ENCODE results near the gene PLA2G4A.

The PLA2G4A gene

GRCh38 chr1:186834399-186834958 is 5.7 kb downstream of the PLA2G4A start:
- no peak for DNase-seq

- DNase-seq: no peak
Observed at GRCh38 chr1:186835448-186835847, 6.7 kb downstream of the PLA2G4A start.

- DNase-seq: no peak
Observed at GRCh38 chr1:186837806-186838205, 9.1 kb downstream of the PLA2G4A start.

DNA sequence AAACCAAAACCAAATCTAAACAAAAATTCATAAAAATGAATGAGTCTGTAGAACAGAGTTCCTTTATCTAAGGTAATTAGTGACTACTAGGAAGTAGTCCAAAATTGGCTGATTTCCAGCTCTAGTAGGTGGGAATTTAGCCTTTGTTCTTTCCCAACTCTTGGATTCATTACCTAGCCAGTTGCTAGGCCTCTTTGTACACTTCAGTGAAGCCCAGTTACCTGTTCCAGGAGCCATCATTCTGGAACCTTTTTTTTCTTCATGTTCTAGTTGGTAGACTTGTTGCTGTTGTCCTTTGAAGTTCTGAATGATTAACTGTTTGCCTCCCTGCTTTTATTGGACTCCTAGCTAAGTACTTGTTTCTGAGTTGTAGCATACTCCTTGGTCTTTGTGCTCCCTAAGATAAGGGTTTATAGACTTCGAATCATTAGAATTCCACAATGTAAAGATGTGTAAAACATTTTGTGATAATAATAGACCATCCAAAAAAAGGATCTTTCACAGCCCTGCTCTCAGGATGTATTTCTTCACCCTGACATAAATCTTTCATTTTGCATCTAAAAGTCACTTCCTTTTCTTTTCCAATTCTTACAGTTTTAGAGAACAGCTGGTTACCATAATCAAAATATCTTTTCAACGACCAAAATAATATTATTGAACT is 9.8 kb downstream of the PLA2G4A start:
- no peak for DNase-seq

- no peak for DNase-seq
Observed at GRCh38 chr1:186839041-186839400, 10.3 kb downstream of the PLA2G4A start.

GRCh38 chr1:186841599-186841998 is 12.8 kb downstream of the PLA2G4A start:
- DNase-seq: no peak

- DNase-seq: no peak
Observed at GRCh38 chr1:186842547-186842946, 13.8 kb downstream of the PLA2G4A start.

DNA sequence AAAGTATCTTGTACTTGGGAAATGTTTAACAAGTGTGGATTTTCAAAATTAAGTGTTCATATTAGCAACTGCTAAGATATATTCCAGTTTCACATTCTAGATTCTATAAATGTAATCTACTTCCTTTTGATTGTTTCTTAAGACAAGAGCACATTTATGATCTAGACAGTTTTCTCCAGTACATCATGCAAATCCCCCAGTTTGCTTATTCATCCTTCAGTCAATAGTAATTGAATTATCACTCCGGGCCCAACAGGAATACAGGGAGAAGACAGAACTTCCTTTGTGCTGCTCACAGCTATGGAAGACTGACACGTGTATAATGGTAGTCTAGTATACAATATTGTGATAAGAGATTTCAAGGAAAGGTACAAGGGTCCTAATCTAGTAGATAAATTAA is 14.5 kb downstream of the PLA2G4A start:
- no peak for DNase-seq

DNA sequence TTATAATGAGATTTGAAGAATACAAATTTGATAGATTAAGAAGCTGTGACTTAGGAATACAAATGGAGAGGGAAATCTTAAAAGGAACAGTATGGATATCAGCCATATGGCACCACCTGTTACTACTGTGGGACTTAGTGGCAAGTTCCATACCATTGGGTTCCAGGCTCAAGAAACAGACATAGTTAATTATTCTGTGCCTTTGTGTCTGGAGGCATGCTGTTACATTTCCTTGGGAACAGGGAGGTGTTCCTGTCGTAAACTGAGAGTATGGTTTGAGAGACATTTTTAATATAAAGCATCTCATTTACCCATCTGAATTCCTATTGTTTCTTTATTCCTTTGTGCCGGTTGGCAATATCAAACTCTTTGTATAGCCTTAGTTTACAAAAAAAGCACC is 15.2 kb downstream of the PLA2G4A start:
- no peak for DNase-seq

DNA sequence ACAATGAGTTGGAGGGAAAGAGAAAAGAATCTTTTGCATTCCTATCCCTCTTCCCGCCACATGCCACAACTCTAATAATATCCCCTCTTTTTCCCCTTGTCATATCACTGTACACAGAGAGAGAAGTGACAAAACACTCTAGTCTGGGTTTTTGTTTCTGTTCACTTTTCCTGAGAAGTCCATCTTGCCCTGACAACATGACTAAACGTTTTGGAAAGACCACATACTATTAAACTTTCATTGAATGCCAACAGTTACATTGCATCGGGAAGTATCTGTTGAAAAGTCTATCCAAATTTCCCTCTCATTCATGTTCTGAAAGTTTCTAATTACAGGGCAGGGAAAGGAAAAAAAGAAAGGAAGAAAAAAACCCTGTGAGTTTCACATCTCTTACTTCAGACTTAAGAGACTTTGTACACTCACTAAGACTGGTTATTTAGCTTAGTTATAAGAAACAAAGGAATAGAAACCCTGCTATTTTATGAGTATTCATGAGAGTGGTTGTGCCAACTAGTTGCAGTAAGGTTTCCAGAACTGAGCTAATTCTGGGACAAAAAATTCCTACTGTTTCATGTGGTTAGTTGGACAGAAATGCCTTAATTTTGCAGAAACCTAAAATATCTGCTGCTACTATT is 16.9 kb downstream of the PLA2G4A start:
- DNase-seq: peak; percentile 8

DNA sequence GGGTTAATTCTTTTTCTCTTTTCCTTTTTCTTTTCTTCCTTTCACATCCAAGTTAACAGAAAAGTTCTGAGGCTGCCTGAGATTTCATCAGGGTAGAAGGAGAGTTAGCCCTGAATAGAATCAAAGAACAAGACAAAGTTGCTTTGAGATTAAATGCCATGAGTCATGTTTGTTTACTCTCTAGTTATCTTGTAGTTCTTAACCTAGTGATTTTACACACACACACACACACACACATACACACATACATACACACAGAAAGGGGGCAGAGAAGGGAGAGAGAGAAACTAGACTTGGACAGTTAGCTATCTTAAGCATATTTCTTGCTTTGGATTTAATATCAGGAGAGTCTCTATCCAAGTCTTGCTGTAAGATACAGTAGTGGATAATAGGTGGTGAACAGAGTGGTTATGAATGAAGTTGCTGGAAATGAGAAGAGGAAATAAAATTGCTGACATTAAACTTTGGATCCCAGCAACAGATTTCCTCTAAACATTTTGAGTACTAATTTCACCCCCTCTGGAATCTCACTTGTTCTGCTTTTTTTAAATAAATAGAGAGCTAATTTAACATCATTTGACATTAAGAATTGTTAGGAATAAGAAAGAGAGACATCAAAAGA is 19.9 kb downstream of the PLA2G4A start:
- DNase-seq: no peak

DNA sequence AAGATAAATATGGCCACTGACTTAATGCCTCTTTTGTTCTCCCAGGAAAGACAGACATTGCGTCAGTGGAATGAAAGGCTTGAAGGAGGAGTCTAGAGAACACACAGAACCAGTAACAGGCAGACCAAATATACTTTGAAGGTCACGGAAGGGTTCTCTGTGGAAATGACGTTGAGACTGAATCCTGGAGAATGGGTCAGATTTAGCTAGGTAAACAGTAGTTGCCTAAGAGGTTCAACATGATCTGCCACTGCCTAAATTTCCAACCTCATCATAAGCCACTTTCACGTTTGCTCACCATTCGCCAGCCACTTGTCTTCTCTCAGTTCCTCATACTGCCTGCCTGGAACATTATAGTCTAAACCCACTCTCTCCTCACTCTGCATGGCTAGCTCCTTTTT is 20.5 kb downstream of the PLA2G4A start:
- no peak for DNase-seq

- DNase-seq: no peak
Observed at GRCh38 chr1:186849826-186850225, 21.1 kb downstream of the PLA2G4A start.

- DNase-seq: no peak
Observed at GRCh38 chr1:186854102-186854501, 25.4 kb downstream of the PLA2G4A start.

GRCh38 chr1:186858923-186859322 is 30.2 kb downstream of the PLA2G4A start:
- peak; percentile 46 for DNase-seq

GRCh38 chr1:186859995-186860394 is 31.2 kb downstream of the PLA2G4A start:
- DNase-seq: no peak

DNA sequence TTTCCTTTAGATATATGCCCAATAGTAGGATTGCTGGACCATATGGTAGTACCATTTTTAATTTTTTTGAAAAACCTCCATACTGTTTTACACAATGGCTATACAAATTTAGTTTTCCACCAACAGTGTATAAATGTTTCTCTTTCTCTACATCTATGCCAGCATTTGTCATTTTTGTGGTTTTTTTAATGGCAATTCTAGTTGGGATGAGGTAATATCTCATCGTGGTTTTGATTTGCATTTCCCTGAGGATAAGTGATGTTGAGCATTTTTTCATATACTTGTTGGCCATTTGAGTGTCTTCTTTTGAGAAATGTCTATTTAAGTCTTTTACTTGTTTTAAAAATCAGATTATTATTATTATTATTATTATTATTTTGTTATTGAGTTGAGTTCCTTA is 35.5 kb downstream of the PLA2G4A start:
- peak; percentile 79 for DNase-seq

GRCh38 chr1:186865253-186865652 is 36.5 kb downstream of the PLA2G4A start:
- DNase-seq: no peak

DNA sequence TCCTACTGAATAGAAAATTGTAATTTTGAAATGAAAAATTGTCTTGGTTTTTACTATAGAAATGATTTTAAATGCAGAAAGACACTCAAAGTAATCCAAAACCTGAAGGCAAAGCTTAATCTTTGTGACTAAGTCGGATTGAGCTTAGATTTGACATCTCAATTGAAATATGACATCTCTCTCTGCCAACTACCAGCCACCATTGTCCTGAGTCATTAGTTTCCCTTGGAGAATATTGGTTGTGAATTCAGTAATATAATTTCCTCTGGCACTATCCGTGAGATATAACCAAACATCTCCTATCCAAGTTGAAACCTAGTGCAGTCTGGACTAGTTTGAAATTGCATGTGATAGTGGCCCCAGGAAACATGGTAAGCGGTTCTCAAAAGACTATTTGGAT is 37.1 kb downstream of the PLA2G4A start:
- no peak for DNase-seq

DNA sequence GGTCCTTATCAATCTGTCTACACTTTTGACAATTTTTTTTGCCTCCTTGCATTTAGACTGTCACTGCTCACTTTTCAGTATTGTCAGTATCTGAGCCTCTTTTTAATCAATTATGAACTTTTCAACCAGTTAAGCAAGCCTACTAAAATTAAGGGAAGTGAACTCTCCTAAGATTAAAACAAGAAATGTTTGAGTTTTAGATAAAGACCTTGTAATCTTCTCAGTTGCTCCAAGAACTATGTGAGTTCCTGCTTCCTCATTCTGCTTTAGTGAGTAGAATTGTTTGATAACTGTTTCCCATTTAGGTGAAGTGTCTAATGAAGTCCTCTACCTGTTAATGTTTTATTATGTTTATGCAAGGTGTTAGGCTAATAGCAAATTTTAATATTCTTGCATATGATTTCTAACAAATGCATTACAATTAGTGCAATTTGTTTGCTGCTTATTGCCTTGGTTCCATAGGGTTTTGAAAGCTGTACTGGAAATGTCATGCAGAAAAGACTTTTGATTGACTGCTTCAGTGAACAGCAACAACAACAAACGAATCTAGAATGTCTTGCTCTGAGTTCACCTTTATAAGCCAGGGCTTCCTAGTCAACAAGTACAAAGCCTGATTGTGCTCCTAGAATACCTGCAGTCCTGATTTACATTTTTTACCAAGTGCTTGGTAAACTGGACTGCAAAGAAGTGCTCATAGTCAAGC is 40.9 kb downstream of the PLA2G4A start:
- DNase-seq: no peak

DNA sequence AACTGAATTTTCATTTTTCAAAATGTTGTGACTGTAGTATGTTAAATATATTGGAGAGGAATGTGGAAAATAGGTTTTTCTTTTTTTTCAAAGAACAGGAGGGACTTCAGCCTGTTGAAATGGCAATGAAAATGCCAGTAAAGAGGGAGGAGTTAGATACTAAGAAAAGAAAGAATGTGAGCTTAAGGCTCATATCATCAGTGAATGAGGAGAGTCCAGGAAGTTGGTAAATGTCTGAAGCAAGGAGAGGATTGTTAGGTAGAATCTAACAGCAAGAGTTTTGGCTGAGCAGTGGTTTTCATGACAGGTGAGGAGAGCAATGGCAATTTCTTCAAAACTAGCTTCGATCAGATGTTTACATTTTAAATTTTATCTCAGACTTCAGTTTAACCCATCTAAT is 43.0 kb downstream of the PLA2G4A start:
- no peak for DNase-seq

DNA sequence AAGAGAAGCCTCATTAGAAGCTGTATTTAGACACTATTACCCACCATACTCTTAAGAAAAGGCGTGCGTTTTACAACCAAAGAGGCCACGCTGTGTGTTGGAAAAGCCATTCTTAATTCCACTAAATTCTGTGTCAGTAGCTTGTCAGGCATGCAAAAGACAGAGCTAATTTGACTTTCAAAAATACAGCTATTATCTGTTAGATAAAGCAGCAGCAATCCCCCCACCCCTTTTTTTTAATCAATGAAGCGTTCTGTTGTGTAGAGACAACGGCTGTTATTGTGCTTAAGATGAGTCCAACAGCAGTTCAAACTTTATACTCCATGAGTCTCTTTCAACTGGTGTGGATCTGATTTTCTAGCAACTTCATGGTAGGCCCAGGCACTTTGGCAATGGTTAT is 43.5 kb downstream of the PLA2G4A start:
- DNase-seq: no peak

GRCh38 chr1:186873687-186874086 is 44.9 kb downstream of the PLA2G4A start:
- DNase-seq: no peak

All from fibroblast of skin of scalp (primary cell).